T-helper 2 cell treated with Interferon-gamma antibody and Interleukin-4, amounts not matched to agents 100 ng/mL and 5 ng/mL, for 36 hours (primary cell): ENCODE measurements around the gene KLHL22. TPM values are rescaled to one million over a fixed set of nuclear protein-coding genes. Genes with fewer than 3 reads are reported as not detected.
"Not testable (repeated sequence)": the region's sequence is repeated elsewhere in the genome, so short reads cannot be mapped to it uniquely, and the experiment has no call there.

Source experiments
- intact Hi-C: fragments of 100-400 bp; cut with micrococcal nuclease; formaldehyde crosslinking; loops from one replicate; pipeline ENCODE4 v1.15.1; 2023
- total RNA-seq: library from RNA; stranded (reverse); gene quantifications from 2 replicates; pipeline ENCODE4 v1.2.3, GENCODE V29; 2022

The KLHL22 gene
- total RNA-seq, 1 donor from 2014 or later = 52.1 TPM

DNA sequence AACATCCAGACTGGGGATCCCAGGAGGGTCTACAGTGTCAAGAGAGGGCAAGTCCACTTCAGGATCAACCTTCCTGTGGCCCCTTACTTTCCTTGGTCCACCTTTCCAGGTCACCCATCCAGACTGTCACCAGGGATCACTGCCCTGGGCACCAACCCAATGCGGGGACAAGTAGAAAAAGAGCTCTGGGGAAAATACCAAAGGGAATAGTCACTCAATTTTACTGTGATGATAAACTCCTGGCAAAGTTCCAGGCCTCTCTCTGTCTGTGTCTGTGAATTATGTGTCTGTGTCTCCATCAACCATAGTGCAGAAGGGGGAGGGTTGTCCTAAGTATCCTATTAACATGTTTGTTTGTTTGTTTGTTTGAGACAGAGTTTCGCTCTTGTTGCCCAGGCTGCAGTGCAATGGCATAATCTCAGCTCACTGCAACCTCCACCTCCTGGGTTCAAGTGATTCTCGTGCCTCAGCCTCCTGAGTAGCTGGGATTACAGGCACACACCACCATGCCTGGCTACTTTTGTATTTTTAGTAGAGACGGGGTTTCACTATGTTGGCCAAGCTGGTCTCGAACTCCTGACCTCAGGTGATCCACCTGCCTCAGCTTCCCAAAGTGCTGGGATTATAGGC is 8.8 kb upstream of the KLHL22 start:
- intact Hi-C loops = loop anchor here (10.0 kb wide), 1 partner anchor 180 kb away; the partner anchor contains the start of gene DGCR6L

GRCh38 chr22:20503816-20504215 is 8.2 kb upstream of the KLHL22 start:
- intact Hi-C loops = loop anchor here (10.0 kb wide), 1 partner anchor 179 kb away; the partner anchor contains the start of gene DGCR6L

DNA sequence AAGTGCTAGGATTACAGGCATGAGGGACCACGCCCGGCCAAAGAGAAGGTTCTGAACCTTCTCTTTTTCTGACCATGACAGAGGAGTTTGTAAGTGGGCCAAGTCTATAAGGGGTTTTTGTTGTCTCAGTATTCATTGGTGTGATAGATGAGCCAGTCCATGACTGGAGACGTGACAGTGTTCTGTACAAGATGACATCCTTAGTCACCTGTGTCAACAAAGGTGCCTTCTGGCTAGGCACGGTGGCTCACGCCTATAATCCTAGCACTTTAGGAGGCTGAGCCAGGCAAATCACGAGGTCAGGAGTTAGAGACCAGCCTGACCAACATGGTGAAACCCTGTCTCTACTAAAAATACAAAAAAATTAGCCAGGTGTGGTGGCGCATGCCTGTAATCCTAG is 4.2 kb upstream of the KLHL22 start:
- intact Hi-C loops = loop anchor here (10.0 kb wide), 2 partner anchors 175 to 205 kb away; partner anchors contain the start of gene DGCR6L

- intact Hi-C loops = loop anchor here (10.0 kb wide), 1 partner anchor 206 kb away; no protein-coding TSS in a partner anchor
Observed at GRCh38 chr22:20498913-20499312, 3.3 kb upstream of the KLHL22 start.

GRCh38 chr22:20497426-20497825 is 1.8 kb upstream of the KLHL22 start:
- intact Hi-C loops = loop anchor here (10.0 kb wide), 1 partner anchor 207 kb away; no protein-coding TSS in a partner anchor

DNA sequence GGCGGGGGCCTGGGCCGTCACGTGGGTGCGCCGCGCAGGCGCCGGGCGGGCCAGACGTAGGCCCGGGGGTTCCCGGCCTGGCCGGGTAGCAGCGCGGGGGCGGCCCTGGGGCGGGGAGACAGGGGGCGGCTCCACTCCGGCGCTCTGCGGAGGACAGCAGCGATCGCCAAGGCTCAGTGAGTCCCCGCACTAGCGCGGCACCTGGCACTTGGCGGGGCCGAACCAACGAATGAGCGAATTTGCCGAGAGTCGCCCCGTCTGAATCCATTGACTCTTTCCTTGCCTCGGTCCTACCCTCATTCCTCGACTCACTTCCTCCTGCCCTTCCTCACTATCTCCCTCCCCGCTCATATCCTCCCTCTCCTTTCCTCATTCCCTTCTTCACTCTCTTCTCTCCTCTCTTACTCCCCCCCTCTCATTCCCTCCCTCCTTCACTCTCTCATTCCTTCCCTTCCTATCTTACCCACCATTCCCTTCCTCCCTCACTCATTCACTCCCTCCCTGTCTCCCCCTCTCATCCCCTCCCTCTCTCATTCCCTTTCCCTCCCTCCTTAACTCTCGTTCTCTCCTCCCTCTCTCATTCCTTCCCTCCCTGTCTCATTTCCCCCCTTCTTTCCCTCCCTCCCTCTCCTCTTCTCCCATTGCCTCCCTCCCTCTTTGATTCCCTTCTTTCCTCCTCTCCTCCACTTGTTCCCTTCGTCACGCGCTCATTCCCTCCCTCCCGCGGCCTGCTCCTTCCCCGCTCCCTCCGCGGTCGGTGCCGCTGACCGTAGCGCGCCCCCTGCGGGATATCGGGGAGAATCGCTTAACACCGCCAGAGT is 476 bp upstream of the KLHL22 start:
- intact Hi-C loops = loop anchor here (1.0 to 10.0 kb wide), 5 partner anchors 21 to 209 kb away; no protein-coding TSS in a partner anchor

DNA sequence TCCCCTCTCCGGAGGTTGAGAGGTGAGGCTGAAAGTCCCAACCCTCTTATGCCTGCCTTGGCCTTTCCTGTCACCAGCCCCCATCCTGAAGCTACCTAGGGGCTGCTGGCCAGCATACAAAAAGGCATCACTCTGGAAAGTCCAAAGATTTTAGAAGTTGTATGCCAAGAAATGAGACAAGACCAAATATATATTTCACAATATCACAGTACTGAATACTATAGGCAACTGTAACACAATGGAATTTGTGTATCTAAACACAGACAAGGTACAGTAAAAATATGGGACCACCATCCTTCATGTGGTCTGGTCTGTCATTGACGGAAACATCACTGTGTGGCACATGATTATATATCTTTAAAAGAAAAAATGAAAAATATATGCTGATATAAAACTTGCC is 4.2 kb downstream of the KLHL22 start:
- intact Hi-C loops = loop anchor here (10.0 kb wide), 1 partner anchor 213 kb away; no protein-coding TSS in a partner anchor

DNA sequence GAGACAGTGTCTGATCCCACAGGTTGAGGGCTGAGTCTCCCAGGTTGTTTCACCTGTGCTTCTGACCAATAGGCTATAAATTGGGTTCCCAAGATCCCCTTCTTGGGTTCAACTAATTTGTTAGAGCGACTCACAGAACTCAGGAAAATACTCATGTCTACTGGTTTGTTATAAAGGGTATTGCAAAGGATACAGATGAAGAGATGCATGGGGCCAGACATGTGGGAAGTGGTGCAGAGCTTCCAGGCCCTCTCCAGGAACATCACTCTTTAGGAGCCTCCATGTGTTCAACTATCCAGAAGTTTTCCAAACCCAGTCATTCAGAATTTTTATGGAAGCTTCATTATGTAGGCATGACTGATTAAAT is 4.7 kb downstream of the KLHL22 start:
- intact Hi-C loops = loop anchor here (10.0 kb wide), 1 partner anchor 214 kb away; no protein-coding TSS in a partner anchor

DNA sequence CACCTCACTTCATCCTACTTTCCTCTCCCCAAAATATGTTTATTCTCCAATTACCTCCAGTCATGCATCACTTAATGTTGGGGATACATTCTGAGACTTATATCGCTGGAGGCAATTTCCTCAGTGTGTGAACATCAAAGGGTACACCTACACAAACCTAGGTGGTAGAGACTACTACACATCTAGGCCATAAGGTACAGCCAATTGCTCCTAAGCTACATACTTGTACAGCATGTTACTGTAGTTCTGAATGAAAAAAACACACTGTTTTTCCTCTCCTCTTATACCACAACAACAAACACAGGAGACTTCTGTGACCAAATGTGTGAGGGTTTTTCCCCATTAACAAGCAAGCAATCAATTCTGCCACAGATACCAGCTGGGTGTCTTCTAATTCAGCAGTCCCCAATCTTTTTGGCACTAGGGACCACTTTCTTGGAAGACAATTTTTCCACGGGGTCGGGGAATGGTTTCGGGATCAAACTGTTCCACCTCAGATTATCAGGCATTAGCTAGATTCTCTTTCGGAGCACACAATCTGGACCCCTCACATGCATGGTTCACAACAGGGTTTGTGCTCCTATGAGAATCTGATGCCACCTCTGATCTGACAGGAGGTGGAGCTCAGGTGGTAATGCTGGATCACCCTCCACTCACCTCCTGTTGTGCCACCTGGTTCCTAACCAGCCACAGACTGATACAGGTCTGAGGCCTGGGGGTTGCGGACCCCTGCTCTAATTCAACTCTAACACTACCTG is 5.2 kb downstream of the KLHL22 start:
- intact Hi-C loops = loop anchor here (10.0 kb wide), 1 partner anchor 214 kb away; no protein-coding TSS in a partner anchor

DNA sequence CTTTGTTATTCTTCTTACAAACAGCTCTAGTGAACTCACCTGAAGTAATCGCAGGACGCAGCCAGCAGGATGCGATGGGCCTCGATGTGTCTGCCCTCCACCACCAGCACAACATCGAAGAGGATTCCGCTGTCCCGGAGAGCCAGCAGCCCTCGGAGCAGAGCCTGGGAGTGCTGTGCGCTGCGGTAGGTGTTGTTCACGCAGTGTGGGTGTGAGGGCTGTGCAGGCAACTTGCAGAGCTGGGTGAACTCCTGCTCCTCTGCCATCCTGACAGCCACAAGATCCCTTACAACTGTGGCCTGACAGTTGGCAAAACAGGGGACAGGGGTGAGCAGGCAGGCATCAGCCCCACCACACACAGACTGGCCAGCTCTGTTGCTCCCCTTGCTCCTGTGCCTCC is 6.6 kb downstream of the KLHL22 start:
- intact Hi-C loops = no loop called here

- intact Hi-C loops = no loop called here
Observed at GRCh38 chr22:20487715-20488114, 7.9 kb downstream of the KLHL22 start.

DNA sequence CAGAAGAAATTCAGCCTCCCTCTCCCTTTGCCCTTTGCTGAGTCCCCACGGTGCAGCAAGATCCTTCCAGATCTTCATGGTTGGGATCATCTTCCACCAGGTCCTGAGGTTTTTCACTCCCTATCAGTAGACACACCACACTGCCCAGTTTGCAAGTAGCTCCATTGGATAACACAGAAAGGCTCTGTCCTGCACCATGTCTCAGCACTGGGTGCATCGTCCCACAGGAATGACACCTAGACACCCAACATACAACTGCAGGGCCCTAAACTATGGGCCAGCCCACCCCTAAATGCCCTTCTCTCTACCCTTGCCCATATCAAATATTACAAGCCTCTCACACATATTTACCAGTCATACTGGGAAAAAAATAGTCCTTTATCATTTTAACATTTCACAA is 9.4 kb downstream of the KLHL22 start:
- intact Hi-C loops = no loop called here

GRCh38 chr22:20484948-20485683 is 10.5 kb downstream of the KLHL22 start:
- intact Hi-C loops = no loop called here

DNA sequence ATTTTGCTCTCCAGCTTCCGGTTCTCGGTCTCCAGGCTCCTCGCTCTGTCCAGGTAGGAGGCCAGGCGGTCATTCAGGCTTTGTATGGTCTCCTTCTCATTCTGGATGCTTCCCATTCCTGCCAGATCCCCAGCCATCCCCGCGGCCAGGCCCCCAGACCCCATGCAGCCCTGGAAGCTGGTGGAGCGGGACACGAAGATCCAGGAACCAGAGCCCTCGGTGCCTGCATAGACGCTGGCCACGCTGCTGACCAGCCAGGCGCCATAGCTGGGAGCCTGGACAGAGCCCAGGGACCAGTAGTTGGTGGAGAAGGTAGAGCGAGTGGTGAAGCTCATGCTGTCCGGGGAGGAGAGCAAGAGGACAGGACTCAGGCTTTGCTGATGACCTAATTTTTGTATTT is 11.8 kb downstream of the KLHL22 start:
- intact Hi-C loops = no loop called here

- intact Hi-C loops = not testable (repeated sequence)
Observed at GRCh38 chr22:20483143-20483506, 12.5 kb downstream of the KLHL22 start.

DNA sequence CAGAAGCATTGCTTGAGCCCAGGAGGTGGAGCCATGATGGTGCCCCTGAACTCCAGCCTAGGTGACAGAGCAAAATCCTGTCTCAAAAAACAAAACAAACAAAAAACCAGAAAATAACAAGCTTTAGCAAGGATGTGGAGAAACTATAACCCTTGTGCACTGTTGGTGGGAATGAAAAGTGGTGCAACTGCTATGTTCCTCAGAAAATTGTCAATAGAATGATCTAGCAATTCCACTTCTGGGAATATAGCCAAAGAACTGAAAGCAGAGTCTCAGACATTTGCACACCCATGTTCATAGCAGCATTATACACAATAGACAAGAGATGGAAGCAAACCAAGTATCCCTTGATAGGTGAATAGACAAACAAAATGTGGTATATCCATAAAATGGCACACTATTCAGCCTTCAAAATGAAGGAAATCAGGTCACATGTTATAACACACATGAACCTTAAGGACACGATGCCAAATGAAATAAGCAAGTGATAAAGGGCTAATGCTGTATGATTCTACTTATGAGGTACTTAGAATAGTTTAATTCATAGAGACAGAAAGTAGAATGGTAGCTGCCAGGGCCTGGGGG is 15.9 kb downstream of the KLHL22 start:
- intact Hi-C loops = no loop called here

DNA sequence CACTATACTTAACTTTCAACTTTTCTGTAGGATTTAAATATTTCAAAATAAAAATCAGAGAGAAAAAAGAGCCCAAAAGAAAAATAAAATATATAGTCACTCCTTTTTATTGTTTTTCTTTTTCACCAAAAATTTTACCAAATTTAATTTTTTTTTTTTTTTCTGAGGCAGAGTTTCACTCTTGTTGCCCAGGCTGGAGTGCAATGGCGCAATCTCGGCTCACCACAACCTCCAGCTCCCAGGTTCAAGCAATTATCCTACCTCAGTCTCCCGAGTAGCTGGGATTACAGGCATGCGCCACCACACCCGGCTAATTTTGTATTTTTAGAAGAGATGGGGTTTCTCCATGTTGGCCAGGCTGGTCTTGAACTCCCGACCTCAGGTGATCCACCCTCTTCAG is 17.5 kb downstream of the KLHL22 start:
- intact Hi-C loops = not testable (repeated sequence)

- intact Hi-C loops = loop anchor here (1.0 kb wide), 1 partner anchor 21 kb away; no protein-coding TSS in a partner anchor
Observed at GRCh38 chr22:20475569-20475968, 20.0 kb downstream of the KLHL22 start.

DNA sequence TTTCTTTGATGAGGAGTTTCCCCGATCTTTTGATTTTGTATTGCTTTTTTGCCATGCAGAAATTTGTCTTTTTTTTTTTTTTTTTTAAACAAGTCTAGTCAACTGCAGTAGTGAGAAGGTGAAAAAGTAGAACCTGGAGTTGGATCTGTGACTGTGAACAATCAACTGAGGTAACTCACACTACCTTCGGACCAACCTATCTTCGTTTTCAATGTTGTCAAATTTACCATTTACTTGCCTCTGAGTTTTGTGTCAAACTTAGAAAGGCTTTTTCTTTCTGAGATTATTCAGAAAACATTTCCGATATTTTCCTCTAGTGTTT is 20.5 kb downstream of the KLHL22 start:
- intact Hi-C loops = loop anchor here (1.0 kb wide), 1 partner anchor 21 kb away; no protein-coding TSS in a partner anchor

DNA sequence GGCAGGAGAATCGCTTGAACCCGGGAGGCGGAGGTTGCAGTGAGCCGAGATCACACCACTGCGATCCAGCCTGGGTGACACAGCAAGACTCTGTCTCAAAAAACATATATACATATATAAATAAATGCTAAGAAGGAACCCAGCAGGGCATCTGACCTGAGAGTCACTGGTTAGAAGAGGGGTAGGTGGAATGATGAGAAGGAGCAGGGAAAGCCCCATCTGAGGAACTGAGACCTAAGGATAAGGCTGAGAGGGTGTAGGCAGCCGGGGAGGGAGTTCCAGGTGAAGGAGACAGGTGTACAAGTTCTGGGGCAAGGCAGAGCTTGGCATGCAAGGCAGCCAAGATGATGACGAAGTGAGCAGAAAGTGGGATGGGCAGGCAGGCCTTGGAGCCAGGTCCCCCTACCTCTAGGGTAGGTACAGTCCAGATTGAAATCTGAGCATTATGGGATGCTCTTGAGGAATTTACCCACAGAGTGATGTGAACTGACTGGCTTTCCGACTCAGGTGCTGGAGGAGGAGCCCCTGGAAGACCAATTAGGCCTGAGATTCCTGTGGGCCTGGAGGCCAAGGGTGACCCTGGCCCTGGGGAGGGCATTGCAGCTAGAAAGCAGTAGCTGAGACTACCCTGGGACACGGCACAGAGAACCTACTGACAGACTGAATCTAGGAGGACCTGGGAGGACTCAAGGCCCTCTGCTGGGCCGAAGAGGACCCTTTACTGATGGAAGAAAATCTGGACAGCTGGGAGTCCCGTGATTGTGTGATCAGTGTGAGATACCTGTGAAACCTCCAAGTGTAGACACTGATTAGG is 22.8 kb downstream of the KLHL22 start:
- intact Hi-C loops = no loop called here
